GM18511 (cell line): ENCODE results near the gene ROCK1.
A peak's percentile ranks its signal among the peaks of the same experiment; 100 is the strongest.
"Not testable (repeated sequence)": the region's sequence is repeated elsewhere in the genome, so short reads cannot be mapped to it uniquely, and the experiment has no call there.

ENCODE experiments used
- ATAC-seq: cut with Tn5 transposase; IDR thresholded peaks from one replicate; pipeline ENCODE4 v1.9.1; 2021; ENCODE audit warnings: mild to moderate bottlenecking, moderate library complexity; ENCODE audit not compliant: unreplicated experiment

Gene ROCK1

GRCh38 chr18:21056545-21056944 lies 55.1 kb downstream of the ROCK1 start:
- no peak for ATAC-seq

- peak; percentile 42 for ATAC-seq
Observed at GRCh38 chr18:21054252-21054821, 57.3 kb downstream of the ROCK1 start.

- ATAC-seq, result no peak
Observed at GRCh38 chr18:21053127-21053526, 58.5 kb downstream of the ROCK1 start.

- no peak for ATAC-seq
Observed at GRCh38 chr18:21052385-21052784, 59.2 kb downstream of the ROCK1 start.

GRCh38 chr18:21051620-21052019 lies 60.0 kb downstream of the ROCK1 start:
- no peak for ATAC-seq

GRCh38 chr18:21049306-21049705 lies 62.3 kb downstream of the ROCK1 start:
- no peak for ATAC-seq

- ATAC-seq, result no peak
Observed at GRCh38 chr18:21047126-21047525, 64.5 kb downstream of the ROCK1 start.

GRCh38 chr18:21040466-21040865 lies 71.1 kb downstream of the ROCK1 start:
- no peak for ATAC-seq

- no peak for ATAC-seq
Observed at GRCh38 chr18:21038201-21038600, 73.4 kb downstream of the ROCK1 start.

GRCh38 chr18:21031845-21032244 lies 79.8 kb downstream of the ROCK1 start:
- ATAC-seq, result no peak

- ATAC-seq, result not testable (repeated sequence)
Observed at GRCh38 chr18:21018257-21018656, 93.4 kb downstream of the ROCK1 start.

- ATAC-seq, result no peak
Observed at GRCh38 chr18:21012308-21012707, 99.3 kb downstream of the ROCK1 start.

GRCh38 chr18:21004726-21005125 lies 106.9 kb downstream of the ROCK1 start:
- no peak for ATAC-seq

- no peak for ATAC-seq
Observed at GRCh38 chr18:21000667-21001066, 110.9 kb downstream of the ROCK1 start.

- ATAC-seq, result no peak
Observed at GRCh38 chr18:20997371-20997770, 114.2 kb downstream of the ROCK1 start.

- no peak for ATAC-seq
Observed at GRCh38 chr18:20996418-20996817, 115.2 kb downstream of the ROCK1 start.

- ATAC-seq, result no peak
Observed at GRCh38 chr18:20988726-20989125, 122.9 kb downstream of the ROCK1 start.

- ATAC-seq, result no peak
Observed at GRCh38 chr18:20975077-20975476, 136.5 kb downstream of the ROCK1 start.

GRCh38 chr18:20971886-20972267 lies 139.7 kb downstream of the ROCK1 start:
- ATAC-seq, result peak; percentile 66

GRCh38 chr18:20966795-20967194 lies 144.8 kb downstream of the ROCK1 start:
- ATAC-seq, result no peak

- no peak for ATAC-seq
Observed at GRCh38 chr18:20963027-20963426, 148.6 kb downstream of the ROCK1 start.

- ATAC-seq, result no peak
Observed at GRCh38 chr18:20960735-20961134, 150.9 kb downstream of the ROCK1 start.

- not testable (repeated sequence) for ATAC-seq
Observed at GRCh38 chr18:20950827-20951226, 160.8 kb downstream of the ROCK1 start.
